Keratinocyte (primary cell): ENCODE data around the gene BICD1. TPM values are rescaled to one million over a fixed set of nuclear protein-coding genes. Genes with fewer than 3 reads are reported as not detected.

Source experiments
- DNase-seq: peaks from one replicate; pipeline ENCODE4 v3.0.0-alpha.2; 2011; ENCODE audit warnings: low read depth, missing footprints, low spot score
- FAIRE-seq: peaks from 2 replicates; lab custom pipeline; 2011; peaks lifted over from hg19 to GRCh38; lab: Jason Lieb, UNC
- H2AFZ ChIP-seq: 2 replicates; pipeline ENCODE4 v1.6.0; 2012; ENCODE audit warnings: low read length, control low read depth, inconsistent platforms; ENCODE audit not compliant: control insufficient read depth
- H3K27ac ChIP-seq: 2 replicates; pipeline ENCODE4 v1.5.1; 2011; ENCODE audit warnings: low read length; ENCODE audit not compliant: control insufficient read depth, insufficient read depth
- H3K27me3 ChIP-seq: 3 replicates; pipeline ENCODE4 v1.6.0; 2011; ENCODE audit warnings: low read length; ENCODE audit not compliant: control insufficient read depth, insufficient read depth; ENCODE audit errors: extremely low read depth
- H3K36me3 ChIP-seq, 2 experiments: 2 replicates in 1 of 2; 3 replicates in 1 of 2; pipeline ENCODE4 v1.5.1; 2011; ENCODE audit warnings: low read length in 2 of 2, mild to moderate bottlenecking in 1 of 2; ENCODE audit not compliant: control insufficient read depth in 2 of 2, insufficient read depth in 2 of 2; ENCODE audit errors: extremely low read depth in 1 of 2
- H3K4me1 ChIP-seq: 3 replicates; pipeline ENCODE4 v1.5.1; 2011; ENCODE audit warnings: low read length; ENCODE audit not compliant: control insufficient read depth, insufficient read depth; ENCODE audit errors: extremely low read depth
- H3K4me2 ChIP-seq: 3 replicates; pipeline ENCODE4 v1.6.0; 2011; ENCODE audit warnings: low read depth, low read length; ENCODE audit not compliant: control insufficient read depth, insufficient read depth; ENCODE audit errors: extremely low read depth
- H3K4me3 ChIP-seq, 3 experiments: fragments of 200-600 bp in 1 of 3; sonication (generic) in 1 of 3; 2 replicates in 2 of 3; 3 replicates in 1 of 3; pipeline ENCODE4 v1.5.1; 2011 to 2016; ENCODE audit warnings: low read length in 3 of 3, mild to moderate bottlenecking in 3 of 3, control low read depth in 2 of 3, inconsistent platforms in 1 of 3, low read depth in 1 of 3, mixed read lengths in 1 of 3, mixed run types in 1 of 3, moderate library complexity in 1 of 3; ENCODE audit not compliant: control insufficient read depth in 2 of 3, insufficient read depth in 2 of 3; ENCODE audit errors: extremely low read depth in 1 of 3
- H3K79me2 ChIP-seq: 2 replicates; pipeline ENCODE4 v1.6.0; 2012; ENCODE audit warnings: low read length; ENCODE audit not compliant: control insufficient read depth, insufficient read depth
- H3K9ac ChIP-seq: 3 replicates; pipeline ENCODE4 v1.6.0; 2011; ENCODE audit warnings: low read length; ENCODE audit not compliant: control insufficient read depth, insufficient read depth; ENCODE audit errors: extremely low read depth
- H3K9me1 ChIP-seq: 3 replicates; pipeline ENCODE4 v1.6.0; 2011; ENCODE audit warnings: low read length; ENCODE audit not compliant: control insufficient read depth, insufficient read depth; ENCODE audit errors: extremely low read depth
- H3K9me3 ChIP-seq: 2 replicates; pipeline ENCODE4 v1.5.1; 2012; ENCODE audit warnings: low read depth, low read length; ENCODE audit not compliant: control insufficient read depth
- H4K20me1 ChIP-seq: 3 replicates; pipeline ENCODE4 v1.6.0; 2011; ENCODE audit warnings: low read length; ENCODE audit not compliant: control insufficient read depth, insufficient read depth; ENCODE audit errors: extremely low read depth
- CTCF ChIP-seq, 3 experiments: IDR thresholded peaks in 1 of 3; conservative IDR thresholded peaks in 1 of 3; optimal IDR thresholded peaks in 1 of 3; 2 replicates in 2 of 3; 3 replicates in 1 of 3; pipeline versions ENCODE3 to v1.5.1; 2011; ENCODE audit warnings: low read length in 3 of 3, mild to moderate bottlenecking in 3 of 3, moderate library complexity in 2 of 3, control low read depth in 1 of 3, inconsistent platforms in 1 of 3; ENCODE audit not compliant: insufficient read depth in 2 of 3; ENCODE audit errors: extremely low read depth in 1 of 3
- EZH2 ChIP-seq: IDR thresholded peaks from one replicate; pipeline ENCODE4 v1.6.1; 2012; ENCODE audit warnings: inconsistent platforms, mild to moderate bottlenecking, low read length, moderate library complexity
- dilution Hi-C: fragments of 300-500 bp; cut with MboI; formaldehyde crosslinking; loops from one replicate; pipeline ENCODE4 v1.7.0; 2020; ENCODE audit warnings: low sequenced_read_pairs; ENCODE audit not compliant: extremely low pct_ligation_motif_present
- polyA plus RNA-seq, 5 experiments: library from polyadenylated mRNA; depleted of rRNA in 3 of 5; stranded (reverse) in 3 of 5; stranded (forward) in 1 of 5; unstranded in 1 of 5; fragments of >200 nt; gene quantifications; 1 replicate in 1 of 5; 2 replicates in 3 of 5; 3 replicates in 1 of 5; pipeline versions ENCODE4 v1.2.1 to v1.2.3, GENCODE V29; 2011 to 2012; ENCODE audit warnings: missing spikeins in 2 of 5, low read depth in 1 of 5, low replicate concordance in 1 of 5

BICD1 gene
- polyA plus RNA-seq, 1 donor (not counting 4 experiments of a cell fraction or from before 2014, with no cell fraction given), result 10.2 TPM

- dilution Hi-C loops, result no loop called here
These were observed 27.6 kb downstream of the BICD1 start for GRCh38 chr12:32134101-32134888.

GRCh38 chr12:32135967-32136366 is 29.3 kb downstream of the BICD1 start:
- dilution Hi-C loops, result no loop called here
- H3K79me2 ChIP-seq, result peaks cover 2% of the 10 kb centered on the region
- TF ChIP-seq EZH2, result no peak
- no peak for TF ChIP-seq CTCF (optimal IDR thresholded peaks at IDR 0.05 in 1 of 3, IDR thresholded peaks at IDR 0.05 in 1 of 3, conservative IDR thresholded peaks at IDR 0.05 in 1 of 3; ENCODE audit: extremely low read depth in 1 of 3, insufficient read depth in 2 of 3, low read length in 3 of 3)

More at GRCh38 chr12:32134101-32134888, 27.6 kb downstream of the BICD1 start:
- Histone ChIP-seq H3K27ac (no peak overlapping the region), H4K20me1 (no peaks in the 10 kb centered on the region), H3K9me1 (no peaks in the 10 kb centered on the region), H3K36me3 (no peaks in the 10 kb centered on the region), H3K27me3 (no peaks in the 10 kb centered on the region), H3K4me1 (peaks cover 4% of the 10 kb centered on the region), H3K4me3 (no peak overlapping the region), H2AFZ (no peak overlapping the region), H3K79me2 (peaks cover 2% of the 10 kb centered on the region), H3K9ac (no peak overlapping the region), H3K4me2 (no peak overlapping the region), H3K9me3 (no peaks in the 10 kb centered on the region)
- DNase-seq (no peak), FAIRE-seq (peak; percentile 53)
- TF ChIP-seq CTCF (optimal IDR thresholded peaks at IDR 0.05 in 1 of 3, IDR thresholded peaks at IDR 0.05 in 1 of 3, conservative IDR thresholded peaks at IDR 0.05 in 1 of 3; ENCODE audit: extremely low read depth in 1 of 3, insufficient read depth in 2 of 3, low read length in 3 of 3) (no peak), EZH2 (no peak)

More at GRCh38 chr12:32135967-32136366, 29.3 kb downstream of the BICD1 start:
- Histone ChIP-seq H3K9ac (no peak overlapping the region), H2AFZ (no peak overlapping the region), H3K36me3 (no peaks in the 10 kb centered on the region), H3K4me1 (peaks cover 4% of the 10 kb centered on the region), H3K27ac (no peak overlapping the region), H3K4me3 (no peak overlapping the region), H3K9me1 (no peaks in the 10 kb centered on the region), H3K27me3 (no peaks in the 10 kb centered on the region), H4K20me1 (no peaks in the 10 kb centered on the region), H3K4me2 (no peak overlapping the region), H3K9me3 (no peaks in the 10 kb centered on the region)
- DNase-seq (no peak), FAIRE-seq (no peak)
